ENCODE results near the gene GALNT3.

Gene GALNT3

GRCh38 chr2:165793779-165794535 lies at the start of gene GALNT3:
Gene GALNT3, minus strand, starts transcription at chr2:165794247. Its CDS starts 23,547 bp downstream, at chr2:165770700.
- no peak for DNase-seq (ENCODE audit: low read depth)

DNA sequence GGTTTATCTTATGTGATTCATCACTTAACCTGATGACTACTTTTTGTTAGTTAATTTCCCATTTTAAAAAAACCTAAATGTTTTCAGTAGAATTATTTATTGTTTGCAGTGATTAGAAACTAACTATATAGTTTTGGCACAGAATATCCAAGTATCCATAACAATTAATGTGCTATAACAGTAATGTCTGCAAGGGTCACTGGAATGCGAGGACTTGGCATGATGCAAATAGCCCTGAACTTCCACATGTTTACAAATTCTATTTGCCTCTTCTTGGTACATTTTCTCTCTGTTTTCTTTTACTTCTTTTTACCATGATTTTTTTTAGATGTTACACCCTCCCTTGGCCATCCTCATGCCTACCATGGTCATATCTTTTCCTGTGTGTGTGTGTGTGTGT lies 49.3 kb upstream of the GALNT3 start:
- DNase-seq (ENCODE audit: low read depth): no peak

DNA sequence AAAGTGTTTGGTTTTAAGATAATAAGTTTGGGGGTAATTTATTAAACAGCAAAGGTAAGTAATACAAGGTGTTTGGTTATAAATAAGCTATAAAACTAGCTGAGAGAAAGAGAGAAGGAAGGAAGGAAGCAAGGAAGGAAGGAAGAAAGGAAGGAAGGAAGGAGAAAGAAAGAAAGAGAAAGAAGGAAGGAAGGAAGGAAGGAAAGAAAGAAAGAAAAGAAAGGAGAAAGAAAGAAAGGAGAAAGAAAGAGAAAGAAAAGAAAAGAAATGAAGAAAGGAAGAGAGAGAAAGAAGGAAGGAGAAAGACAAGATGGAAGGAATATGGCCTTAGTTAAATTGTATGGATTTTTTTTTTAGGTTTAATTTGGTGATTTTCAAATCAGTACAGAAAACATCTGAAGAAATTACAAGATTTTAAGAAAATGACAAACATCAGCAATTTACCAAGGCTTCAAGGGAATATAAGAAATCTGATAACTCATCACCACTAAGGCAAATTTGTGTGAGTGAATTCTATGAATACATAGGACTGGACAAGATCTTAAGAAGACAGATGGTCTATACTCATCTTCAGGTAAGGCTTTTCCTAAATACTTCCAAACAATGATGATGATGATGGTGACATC lies 46.4 kb upstream of the GALNT3 start:
- no peak for DNase-seq (ENCODE audit: low read depth)

DNA sequence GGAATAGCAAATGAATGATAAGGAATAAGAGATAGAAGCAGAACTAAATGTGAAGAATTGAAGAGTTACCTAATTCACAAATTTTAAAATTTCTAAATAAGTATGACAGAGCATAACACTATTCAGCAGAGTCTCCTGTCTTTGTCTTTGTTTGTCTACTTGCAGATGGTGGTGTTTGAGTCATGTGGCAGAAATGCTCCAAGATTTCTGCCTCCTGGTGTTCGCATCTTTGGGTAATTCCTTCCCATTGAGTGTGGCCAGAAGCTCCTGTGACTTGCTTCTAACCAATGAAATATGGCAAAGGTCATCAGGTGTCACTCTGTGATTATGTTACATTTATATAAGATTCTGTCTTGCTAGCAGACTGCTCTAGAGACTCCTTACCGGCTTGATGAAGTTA lies 45.6 kb upstream of the GALNT3 start:
- no peak for DNase-seq (ENCODE audit: low read depth)

DNA sequence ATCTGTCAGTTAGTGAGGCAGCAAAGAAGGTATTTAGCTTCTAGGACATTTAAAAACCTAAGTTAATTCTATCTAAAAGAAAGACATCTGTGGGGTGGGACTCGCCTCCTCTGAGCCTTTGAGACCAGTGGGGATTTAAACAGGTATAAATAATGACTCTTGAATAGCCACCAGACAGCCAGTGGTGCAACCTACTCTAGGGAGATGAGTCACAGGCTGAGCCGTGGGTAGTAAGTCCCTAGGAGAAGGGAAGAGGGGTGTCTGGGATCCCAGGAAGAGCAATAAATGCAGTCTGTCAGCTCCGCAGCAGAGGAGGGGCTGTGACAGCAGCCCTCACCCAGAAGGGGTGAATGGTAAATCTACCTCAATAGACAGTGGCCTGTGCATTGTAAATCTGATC lies 43.1 kb upstream of the GALNT3 start:
- no peak for DNase-seq (ENCODE audit: low read depth)

GRCh38 chr2:165835363-165835762 lies 41.3 kb upstream of the GALNT3 start:
- DNase-seq (ENCODE audit: low read depth): no peak

- peak; percentile 41 for DNase-seq (ENCODE audit: low read depth)
These were observed 39.1 kb upstream of the GALNT3 start for GRCh38 chr2:165833156-165833555.

DNA sequence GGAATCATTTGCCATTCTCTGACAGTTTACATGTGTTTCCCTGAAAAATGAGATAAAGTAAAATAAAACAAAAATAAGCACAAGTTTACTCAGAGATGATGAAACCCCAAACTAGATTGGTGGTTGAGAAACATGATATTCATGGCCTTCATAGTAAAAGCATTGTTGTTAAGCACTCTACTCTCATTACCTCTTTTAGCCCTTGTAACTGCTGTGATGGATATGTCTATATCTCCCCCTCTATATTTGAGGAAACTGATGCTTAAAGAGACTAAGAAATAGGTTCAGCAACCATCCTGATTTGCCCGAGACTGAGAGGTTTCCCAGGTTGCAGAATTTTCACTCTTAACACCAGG lies 33.9 kb upstream of the GALNT3 start:
- no peak for DNase-seq (ENCODE audit: low read depth)

- no peak for DNase-seq (ENCODE audit: low read depth)
These were observed 33.2 kb upstream of the GALNT3 start for GRCh38 chr2:165827016-165827920.

GRCh38 chr2:165825041-165825440 lies 31.0 kb upstream of the GALNT3 start:
- no peak for DNase-seq (ENCODE audit: low read depth)

DNA sequence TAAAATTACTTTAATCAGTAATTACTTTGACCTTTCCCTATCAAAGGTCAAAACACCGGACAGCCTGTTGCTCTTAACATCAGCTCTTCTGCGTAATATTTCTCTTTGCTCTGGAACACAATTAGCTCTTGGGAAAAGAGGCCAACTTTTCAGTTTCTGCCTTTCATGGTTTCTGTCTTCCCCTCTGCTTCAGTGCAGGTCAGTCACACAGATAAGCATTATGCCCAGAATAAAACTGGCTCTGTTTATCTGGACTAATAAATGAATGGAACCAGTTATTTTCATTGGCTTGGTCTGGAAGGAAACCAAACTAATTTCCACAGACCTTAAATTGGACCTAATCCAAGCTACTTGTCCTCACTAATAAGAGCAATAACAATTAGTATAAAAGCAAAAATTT lies 26.2 kb upstream of the GALNT3 start:
- no peak for DNase-seq (ENCODE audit: low read depth)

- no peak for DNase-seq (ENCODE audit: low read depth)
These were observed 24.9 kb upstream of the GALNT3 start for GRCh38 chr2:165818920-165819319.

GRCh38 chr2:165815299-165816141 lies 21.5 kb upstream of the GALNT3 start:
- DNase-seq (ENCODE audit: low read depth): no peak

- DNase-seq (ENCODE audit: low read depth): no peak
These were observed 20.4 kb upstream of the GALNT3 start for GRCh38 chr2:165814473-165814872.

DNA sequence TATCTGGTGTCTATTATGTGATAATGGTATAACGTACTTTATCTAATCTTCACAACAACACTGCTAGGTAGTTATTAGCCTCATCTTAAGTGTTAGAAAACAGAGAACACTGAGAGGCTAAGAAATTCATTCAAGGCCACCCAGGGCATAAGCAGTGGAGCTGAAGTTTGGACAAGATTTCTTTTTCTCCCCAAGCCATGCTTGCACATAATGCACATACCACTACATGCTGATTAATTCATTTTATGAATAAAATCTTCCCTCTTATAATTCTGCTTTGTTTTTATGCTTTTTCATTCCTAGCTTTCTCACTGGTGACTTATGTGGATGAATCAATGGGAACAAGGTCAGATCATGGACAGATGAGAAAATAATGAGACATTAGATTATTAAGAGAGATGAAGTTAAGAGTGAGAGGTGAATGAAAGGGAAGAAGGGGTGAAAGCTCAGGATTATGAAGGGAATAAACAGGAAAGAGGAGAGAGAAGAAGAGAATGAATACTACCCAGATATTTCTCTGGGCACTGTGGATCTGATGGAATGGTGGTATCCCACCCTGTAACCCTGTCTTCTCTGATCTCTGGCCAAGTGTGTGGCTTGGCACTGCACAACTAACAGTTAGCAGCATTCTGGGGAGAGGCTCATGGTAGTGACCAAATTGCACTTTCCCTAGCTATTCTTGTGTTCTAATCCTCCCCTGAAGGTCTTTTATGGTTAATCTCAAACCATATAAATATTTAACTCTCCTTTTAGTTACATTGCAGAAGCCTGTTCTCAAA lies 17.7 kb upstream of the GALNT3 start:
- DNase-seq (ENCODE audit: low read depth): no peak

DNA sequence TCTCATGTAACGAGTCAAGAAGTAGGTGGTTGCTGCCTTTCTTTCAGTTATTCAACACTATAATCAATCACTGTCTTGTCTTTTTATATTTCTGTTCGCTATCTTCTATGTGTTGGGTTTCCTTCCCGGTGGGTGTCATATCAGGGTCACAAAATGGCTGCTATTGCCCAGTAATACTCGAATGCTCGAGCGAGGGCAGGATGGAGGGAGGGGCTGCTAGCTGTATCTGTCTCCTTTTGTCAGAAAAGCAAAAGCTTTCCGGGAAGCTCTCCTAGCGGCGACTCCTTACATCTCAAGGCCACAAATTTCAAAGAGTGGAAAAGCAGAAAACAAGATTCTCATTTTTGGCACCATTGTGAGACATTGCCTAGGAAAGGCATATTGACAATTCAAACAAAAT lies 16.4 kb upstream of the GALNT3 start:
- DNase-seq (ENCODE audit: low read depth): no peak

- DNase-seq (ENCODE audit: low read depth): no peak
These were observed 10.7 kb upstream of the GALNT3 start for GRCh38 chr2:165804719-165805118.

GRCh38 chr2:165803123-165803760 lies 9.2 kb upstream of the GALNT3 start:
- DNase-seq (ENCODE audit: low read depth): no peak

DNA sequence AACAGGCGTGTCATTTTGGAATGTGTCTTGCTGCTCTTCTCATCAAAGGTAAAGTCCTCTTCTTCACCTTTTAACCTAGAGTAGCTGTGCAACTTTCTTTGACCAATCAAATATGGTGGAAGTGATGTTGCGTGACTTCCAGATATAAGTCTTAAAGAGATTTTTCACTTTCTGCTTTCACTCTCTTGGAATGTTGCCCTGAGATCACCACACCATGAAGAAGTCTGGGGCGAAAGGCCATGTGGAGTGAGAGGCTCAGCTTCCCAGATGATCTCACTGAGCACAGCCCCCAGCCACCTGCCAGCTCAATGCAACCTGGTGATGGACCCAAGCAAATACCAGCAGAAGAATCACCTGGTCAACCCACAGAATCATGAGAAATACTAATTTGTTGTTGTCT lies 7.1 kb upstream of the GALNT3 start:
- no peak for DNase-seq (ENCODE audit: low read depth)

- no peak for DNase-seq (ENCODE audit: low read depth)
These were observed 2.9 kb upstream of the GALNT3 start for GRCh38 chr2:165796819-165797530.
